Occipital lobe (tissue), 2 donors: ENCODE results near the gene ACSL3. TPM values are rescaled to one million over a fixed set of nuclear protein-coding genes. Genes with fewer than 3 reads are reported as not detected.
"Not testable (repeated sequence)": the region's sequence is repeated elsewhere in the genome, so short reads cannot be mapped to it uniquely, and the experiment has no call there.

Source experiments
- DNase-seq: peaks from one replicate; lab custom pipeline; 2025; lab: John Stamatoyannopoulos, UW
- total RNA-seq: library from RNA; depleted of rRNA; stranded (reverse); fragments of >200 nt; gene quantifications from one replicate; pipeline ENCODE4 v1.2.3, GENCODE V29; 2014

ACSL3 gene
- 255 TPM for total RNA-seq

- DNase-seq = peak; percentile 95
These were observed at the start of gene ACSL3 for GRCh38 chr2:222860740-222861410. TSS of gene ACSL3 (plus strand) at chr2:222861036. CDS start at chr2:222908773, 47,737 bp downstream.

GRCh38 chr2:222811828-222812227 lies 49.0 kb upstream of the ACSL3 start:
- DNase-seq = no peak

- peak; percentile 22 for DNase-seq
These were observed 47.5 kb upstream of the ACSL3 start for GRCh38 chr2:222813177-222813843.

GRCh38 chr2:222819722-222820333 lies 41.0 kb upstream of the ACSL3 start:
- DNase-seq = no peak

GRCh38 chr2:222823183-222823930 lies 37.5 kb upstream of the ACSL3 start:
- DNase-seq = no peak

GRCh38 chr2:222825031-222825430 lies 35.8 kb upstream of the ACSL3 start:
- no peak for DNase-seq

GRCh38 chr2:222827417-222827816 lies 33.4 kb upstream of the ACSL3 start:
- no peak for DNase-seq

GRCh38 chr2:222828572-222828971 lies 32.3 kb upstream of the ACSL3 start:
- no peak for DNase-seq

- no peak for DNase-seq
These were observed 30.7 kb upstream of the ACSL3 start for GRCh38 chr2:222830164-222830563.

- DNase-seq = no peak
These were observed 27.4 kb upstream of the ACSL3 start for GRCh38 chr2:222833410-222833809.

- no peak for DNase-seq
These were observed 25.6 kb upstream of the ACSL3 start for GRCh38 chr2:222835143-222835822.

GRCh38 chr2:222835823-222836151 lies 25.0 kb upstream of the ACSL3 start:
- DNase-seq = no peak

- no peak for DNase-seq
These were observed 23.2 kb upstream of the ACSL3 start for GRCh38 chr2:222837643-222838056.

- DNase-seq = no peak
These were observed 20.6 kb upstream of the ACSL3 start for GRCh38 chr2:222840060-222840802.

GRCh38 chr2:222842491-222843174 lies 18.2 kb upstream of the ACSL3 start:
- DNase-seq = no peak

- no peak for DNase-seq
These were observed 16.5 kb upstream of the ACSL3 start for GRCh38 chr2:222844323-222844722.

- not testable (repeated sequence) for DNase-seq
These were observed 15.5 kb upstream of the ACSL3 start for GRCh38 chr2:222845314-222845713.

GRCh38 chr2:222846003-222846402 lies 14.8 kb upstream of the ACSL3 start:
- no peak for DNase-seq

- not testable (repeated sequence) for DNase-seq
These were observed 12.8 kb upstream of the ACSL3 start for GRCh38 chr2:222848031-222848430.

- DNase-seq = no peak
These were observed 12.0 kb upstream of the ACSL3 start for GRCh38 chr2:222848862-222849261.
